NCI-H146 treated with DMSO at 0.1 percent for 48 hours (cell line): Measurements from ENCODE around the gene SYNE2.
"Not testable (repeated sequence)": the region's sequence is repeated elsewhere in the genome, so short reads cannot be mapped to it uniquely, and the experiment has no call there.

Experiments
- DNase-seq: peaks from one replicate; lab custom pipeline; 2025; ENCODE audit not compliant: unreplicated experiment; lab: John Stamatoyannopoulos, UW

The SYNE2 gene

DNA sequence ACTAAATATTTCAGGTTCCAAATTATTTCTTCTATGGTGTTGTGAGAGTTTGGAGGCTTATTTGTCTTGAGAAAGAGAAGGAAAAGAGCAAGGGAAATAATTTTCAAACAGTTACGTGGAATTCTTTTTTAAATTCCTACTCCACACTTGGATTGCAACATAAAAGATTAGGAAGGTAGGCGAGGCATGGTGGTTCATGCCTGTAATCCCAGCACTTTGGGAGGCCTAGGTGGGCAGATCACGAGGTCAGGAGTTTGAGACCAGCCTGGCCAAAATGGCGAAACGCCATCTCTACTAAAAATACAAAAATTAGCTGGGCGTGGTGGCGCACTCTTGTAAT lies 265.6 kb downstream of the SYNE2 start:
- not testable (repeated sequence) for DNase-seq

DNA sequence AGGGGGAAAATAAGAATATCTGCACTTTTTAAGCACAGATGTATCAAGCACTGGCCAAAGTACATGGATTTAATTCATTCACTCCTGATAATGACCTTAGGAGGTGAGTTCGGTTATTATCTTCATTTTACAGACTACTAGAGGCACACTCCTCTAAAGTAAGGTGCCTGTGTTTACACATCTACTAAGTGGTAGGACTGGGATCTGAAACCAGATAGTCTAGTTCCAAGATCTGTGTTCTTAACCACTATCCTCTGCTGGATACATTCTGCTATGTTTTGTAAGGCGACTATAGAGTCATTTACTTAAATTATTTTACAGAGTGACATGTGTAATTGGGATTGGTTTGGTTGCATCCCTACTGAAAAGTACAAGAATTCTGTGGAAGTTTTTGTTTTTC lies 266.1 kb downstream of the SYNE2 start:
- DNase-seq: no peak

DNA sequence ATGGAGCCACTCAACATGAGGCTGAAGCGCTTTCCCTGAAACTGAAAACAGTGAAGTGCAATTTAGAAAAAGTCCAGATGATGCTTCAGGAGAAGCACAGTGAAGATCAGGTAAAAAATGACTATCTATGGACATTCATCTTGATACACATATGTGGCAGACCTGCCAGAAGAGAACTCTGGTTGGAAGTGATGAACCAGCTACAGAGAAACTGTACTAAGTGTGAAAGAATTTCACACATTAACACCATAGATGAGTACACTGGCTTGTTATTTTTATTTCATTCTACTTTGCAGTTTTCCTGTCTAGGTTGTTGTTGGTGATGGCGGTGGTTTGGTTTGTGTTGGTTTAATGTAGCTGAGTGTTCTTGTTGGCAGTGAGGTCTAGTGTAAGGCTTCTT lies 266.7 kb downstream of the SYNE2 start:
- DNase-seq: no peak

DNA sequence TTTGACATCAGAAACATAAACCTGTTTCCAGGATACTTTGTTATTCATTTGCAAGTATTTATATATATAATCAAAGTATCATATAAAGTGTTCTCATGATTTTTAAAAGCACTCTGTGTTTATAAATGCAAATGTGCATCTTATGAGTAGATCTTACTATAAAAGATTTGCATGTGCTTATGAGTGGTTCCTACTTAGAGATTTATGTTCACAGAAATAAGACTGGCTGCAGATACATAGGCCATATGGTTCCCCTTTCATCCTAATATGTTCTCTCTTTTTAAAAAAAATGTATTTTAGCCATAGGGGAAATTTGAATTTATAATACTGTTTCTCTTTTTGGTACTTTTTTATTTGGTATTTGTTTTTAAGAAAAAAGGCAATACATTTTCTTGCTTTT lies 267.2 kb downstream of the SYNE2 start:
- no peak for DNase-seq

DNA sequence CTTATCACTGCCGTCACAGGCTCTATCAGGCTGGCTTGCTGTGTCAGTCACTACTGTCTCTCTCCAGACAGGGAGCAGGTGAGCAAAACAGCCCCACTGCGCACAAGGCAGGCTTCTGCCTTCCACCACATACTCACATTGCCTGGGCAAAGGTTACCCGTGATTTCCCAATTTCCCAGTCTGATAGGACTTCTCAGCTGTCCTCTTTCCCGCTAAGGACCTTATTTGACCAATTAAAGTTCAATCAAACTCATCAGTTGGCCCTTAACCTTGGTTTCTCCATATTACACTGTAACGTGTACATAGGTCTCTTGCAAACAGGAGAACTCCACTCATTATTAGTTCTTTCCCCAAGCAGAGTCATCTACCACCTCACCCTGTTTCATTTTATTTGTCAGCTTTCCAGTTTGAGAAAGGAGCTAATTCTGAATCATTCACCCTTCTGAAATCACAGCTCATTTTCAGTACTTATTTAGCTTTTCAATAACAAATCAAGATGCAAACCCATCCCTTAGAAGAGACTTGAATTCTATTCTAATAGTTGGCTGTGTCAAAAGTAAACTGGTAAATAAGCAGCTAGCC lies 270.5 kb downstream of the SYNE2 start:
- no peak for DNase-seq

DNA sequence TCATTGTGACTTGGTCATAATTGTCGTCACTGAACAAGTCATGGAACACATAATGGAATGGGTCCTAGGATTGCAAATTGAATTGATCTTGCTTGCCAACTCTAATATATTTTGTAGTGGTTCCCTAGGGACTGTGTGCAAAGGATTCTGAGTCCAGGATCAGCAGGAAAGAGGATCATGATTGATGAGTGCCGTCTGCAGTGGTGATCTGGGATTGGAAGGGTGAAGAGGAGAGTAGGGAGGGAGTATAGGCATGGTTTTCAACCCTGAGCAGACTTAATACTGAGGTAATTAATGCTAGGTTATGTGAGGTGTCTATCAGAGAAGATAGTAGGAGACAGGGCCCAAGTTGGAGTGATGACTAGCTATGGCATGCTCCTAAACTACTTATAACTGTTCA lies 272.5 kb downstream of the SYNE2 start:
- no peak for DNase-seq

DNA sequence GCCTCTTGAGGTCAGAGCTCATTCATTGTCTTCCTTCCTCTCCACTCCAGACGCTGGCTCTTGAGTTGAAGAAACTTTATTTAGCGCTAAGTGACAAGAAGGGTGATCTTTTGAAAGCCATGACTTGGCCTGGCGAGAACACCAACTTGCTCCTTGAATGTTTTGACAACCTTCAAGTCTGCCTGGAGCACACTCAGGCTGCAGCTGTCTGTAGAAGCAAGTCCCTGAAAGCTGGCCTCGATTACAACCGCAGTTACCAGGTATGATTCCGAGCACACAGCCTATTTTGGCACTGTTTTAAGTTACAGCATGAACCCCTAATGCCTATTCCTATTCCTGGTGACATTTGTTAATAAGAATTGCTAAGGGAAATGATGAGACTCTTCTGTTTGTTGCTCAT lies 273.7 kb downstream of the SYNE2 start:
- no peak for DNase-seq

DNA sequence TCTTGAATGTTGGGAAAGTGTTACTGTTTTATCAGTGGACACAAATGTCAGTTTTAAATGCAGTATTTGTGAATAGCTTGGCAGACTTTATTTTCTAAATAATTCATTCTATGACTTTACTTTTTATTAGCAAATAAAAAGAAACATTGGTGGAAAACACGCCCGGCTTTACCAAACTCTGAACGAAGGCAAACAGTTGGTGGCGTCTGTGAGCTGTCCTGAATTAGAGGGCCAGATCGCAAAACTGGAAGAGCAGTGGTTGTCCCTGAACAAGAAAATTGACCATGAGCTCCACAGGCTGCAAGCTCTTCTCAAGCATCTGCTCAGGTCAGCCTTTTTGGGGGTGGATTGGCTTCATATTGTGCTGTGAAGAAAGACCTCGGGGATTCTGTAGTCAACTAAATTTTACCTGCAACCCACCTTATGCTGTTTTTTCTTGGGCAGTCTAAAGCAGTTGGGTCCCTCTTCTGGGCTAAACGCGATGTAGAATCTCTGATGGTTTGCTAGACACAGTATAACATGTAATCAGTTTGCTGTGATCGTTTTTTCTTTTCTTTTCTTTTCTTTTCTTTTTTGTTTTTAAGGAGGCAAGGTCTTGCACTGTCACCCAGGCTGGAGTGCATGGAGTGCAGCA lies 285.0 kb downstream of the SYNE2 start:
- DNase-seq: no peak

DNA sequence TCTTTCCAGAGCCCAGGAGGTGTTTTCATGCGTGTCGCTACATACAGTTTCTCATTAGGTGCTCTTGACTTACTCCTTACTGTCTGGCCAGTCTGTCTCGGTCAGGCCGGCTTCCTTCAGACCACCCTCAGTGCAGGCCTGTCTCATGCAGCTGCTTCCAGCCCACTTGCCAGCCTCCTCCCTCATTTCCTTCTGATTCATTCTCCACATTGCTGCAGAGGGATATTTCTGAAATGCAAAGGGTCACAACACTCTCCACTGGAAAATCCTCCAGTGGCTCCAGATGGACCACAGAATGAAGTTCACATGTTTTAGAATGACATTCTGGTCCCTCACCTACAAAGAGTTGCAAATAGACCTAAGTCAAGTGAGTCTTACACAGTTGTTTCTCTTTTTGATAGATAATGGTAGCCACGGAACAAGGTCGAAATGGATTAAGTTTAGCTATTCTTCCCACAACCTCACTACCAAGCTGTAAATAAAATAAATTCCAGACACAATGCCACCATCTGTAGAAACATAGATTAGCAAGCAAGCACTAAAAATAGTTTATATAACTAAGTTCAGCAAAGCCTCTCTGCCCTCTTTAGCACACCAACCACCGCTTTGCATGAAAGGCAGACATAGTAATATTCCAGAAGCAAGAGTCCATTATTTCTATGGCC lies 294.5 kb downstream of the SYNE2 start:
- no peak for DNase-seq

DNA sequence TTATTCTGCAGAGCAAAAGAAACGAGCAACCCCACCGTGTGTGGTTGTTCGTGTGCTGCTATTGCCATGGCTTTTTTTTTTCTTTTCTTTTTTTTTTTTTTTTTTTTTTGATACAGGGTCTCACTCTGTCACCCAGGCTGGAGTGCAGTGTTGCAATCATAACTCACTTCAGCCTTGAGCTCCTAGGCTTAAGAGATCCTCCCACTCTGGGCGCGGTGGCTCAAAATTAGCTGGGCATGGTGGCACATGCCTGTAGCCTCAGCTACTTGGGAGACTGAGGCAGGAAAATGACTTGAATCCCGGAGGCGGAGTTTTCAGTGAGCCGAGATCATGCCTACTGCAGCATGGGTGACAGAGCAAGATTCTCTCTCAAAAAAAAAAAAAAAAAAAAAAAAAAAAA lies 297.1 kb downstream of the SYNE2 start:
- DNase-seq: no peak

DNA sequence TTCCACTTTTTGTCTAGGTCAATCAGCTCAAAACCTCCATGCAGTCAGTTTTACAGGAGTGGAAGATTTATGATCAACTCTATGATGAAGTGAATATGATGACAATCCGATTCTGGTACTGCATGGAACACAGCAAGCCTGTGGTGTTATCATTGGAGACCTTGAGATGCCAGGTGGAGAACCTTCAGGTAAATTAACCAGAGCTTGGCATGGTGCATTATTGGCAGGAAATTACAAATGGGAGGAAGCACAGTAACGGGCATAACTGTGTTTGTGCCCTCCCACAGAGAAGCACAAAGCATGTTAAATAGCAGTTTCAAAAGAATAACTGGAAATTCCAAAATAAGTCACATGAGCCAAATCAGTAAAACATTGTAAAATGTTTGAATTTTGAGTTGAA lies 305.8 kb downstream of the SYNE2 start:
- peak; percentile 0 for DNase-seq

DNA sequence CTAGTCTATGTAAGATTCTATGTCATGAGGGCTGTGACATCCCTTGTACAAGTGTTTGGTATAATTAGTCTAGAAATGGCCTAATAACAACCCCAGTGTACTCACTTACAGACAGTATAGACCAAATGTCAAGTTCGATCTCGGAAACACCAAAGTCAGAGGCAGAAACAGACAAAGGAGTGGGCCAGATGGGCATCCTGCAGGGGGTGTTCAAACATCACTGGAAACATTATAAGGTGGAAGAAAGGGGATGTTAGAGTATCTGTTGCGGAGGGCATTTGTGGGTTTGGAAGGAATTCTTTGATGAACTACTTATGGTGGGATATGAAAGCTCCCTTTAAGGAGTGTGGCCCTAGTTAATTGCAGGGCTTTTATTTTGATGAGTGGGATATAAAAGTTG lies 306.8 kb downstream of the SYNE2 start:
- no peak for DNase-seq

DNA sequence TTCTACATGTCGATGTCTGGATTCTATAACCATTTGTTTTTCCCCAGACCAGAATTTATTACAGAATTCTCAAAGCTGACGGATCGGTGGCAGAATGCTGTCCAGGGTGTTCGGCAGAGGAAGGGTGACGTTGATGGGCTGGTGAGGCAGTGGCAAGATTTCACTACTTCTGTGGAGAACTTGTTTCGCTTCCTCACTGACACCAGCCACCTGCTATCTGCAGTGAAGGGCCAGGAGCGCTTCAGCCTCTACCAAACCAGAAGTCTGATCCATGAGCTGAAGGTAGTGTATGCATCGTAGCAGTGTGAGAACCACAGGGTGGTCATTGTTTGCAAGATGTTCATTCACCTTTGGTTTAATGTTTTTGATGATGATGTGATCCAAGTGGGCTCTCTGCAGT lies 317.4 kb downstream of the SYNE2 start:
- DNase-seq: no peak

DNA sequence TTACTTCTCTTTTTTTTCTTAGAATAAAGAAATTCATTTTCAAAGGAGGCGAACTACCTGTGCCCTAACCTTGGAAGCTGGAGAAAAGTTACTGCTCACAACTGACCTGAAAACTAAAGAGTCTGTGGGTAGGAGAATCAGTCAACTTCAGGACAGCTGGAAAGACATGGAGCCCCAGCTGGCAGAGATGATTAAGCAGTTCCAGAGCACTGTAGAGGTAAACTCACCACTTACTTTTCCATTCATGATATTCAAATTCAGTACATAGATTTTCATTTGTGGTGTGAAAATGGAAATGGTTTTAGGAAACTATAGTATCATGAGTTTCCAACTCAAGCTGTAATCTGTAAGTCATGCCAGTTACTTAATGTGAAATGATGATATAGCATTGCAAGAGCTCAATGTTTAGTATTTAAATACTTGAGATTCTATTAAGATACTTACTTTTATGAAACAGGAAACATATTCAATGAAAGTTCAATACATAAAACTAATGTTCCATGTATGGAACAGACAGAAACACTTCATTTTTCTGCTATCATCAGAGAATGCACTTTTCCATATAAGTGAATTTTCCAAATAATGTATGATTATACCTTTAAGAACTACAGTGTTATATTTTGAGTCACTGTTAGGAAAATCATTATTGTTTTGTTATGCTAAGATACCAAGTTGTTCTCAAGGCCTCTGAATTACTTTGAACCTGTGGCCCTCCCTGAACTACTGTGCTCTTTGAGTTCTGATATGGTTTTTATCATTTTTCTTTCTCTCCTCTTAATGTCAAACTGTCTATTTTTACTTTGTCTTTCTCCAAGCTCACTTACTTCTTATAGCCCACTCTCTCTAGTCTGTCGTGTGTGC lies 322.3 kb downstream of the SYNE2 start:
- no peak for DNase-seq

DNA sequence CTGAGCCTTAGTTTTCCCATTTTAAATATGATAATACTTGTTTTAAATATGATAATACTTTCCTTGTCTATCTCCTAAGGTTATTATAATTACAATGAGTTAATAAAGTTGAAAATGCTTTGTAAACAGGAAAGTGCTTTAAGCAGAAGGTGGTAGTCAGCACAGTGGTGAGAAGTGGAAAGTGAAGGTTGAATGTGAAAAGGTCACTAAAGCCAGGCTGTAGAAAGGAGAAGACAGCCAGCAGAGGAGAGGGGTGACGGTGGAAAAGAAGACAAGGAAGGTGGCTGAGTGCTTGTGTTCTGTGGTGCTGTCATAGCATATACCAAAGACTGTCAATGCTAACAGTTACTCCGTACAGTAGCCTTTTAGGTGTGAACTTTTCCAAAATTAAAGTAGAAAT lies 323.5 kb downstream of the SYNE2 start:
- DNase-seq: no peak

DNA sequence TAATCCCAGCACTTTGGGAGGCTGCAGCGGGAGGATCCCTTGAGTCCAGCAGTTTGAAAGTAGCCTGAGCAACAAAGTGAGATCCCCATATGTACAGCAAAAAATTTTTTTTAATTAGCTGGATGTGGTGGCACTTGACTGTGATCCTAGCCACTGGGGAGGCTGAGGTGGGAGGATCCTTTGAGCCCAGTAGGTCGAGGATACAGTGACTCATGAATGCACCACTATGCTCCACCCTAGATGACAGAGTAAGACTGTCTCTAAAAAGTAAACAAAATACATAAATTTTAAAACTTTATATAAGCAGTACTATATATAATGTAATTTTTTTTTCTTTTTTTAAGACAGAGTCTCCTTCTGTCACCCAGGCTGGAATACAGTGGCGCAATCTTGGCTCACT lies 326.0 kb downstream of the SYNE2 start:
- DNase-seq: no peak

DNA sequence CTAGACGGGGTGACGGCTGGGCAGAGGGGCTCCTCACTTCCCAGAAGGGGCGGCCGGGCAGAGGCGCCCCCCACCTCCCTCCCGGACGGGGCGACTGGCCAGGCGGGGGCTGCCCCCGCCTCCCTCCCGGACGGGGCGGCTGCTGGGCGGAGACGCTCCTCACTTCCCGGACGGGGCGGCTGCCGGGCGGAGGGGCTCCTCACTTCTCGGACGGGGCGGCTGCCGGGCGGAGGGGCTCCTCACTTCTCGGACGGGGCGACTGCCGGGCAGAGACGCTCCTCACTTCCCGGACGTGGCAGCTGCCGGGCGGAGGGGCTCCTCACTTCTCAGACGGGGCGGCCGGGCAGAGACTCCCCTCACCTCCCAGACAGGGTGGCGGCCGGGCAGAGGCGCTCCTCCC lies 330.1 kb downstream of the SYNE2 start:
- not testable (repeated sequence) for DNase-seq

DNA sequence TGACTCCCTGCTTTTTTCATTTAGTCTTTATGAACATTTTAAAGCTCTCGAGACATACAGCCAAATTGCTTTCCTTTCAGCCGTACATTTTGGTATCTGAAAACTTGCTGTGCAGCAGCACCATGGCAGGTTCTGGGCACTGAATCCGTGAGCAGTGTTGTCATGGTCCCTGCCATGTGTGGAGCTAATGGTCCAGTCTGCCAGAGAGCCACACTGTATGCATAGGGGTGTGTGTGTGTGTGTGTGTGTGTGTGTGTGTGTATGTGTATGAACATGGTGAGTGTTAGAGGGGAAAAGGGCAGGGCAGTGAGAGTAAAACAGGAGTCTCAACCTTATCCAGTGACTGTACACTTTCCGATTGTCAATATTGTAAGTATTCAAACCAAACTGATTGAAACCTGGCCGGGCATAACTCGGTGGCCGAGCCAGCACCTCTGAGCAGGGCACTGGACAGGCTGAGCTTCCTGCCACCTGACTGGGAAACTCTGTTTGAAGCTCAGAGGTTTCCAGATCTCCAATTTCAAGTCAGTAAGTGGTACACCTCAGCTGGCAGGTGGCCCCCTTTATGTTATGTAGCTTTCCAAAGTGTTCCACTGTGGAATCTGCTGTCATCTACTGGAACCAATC lies 331.4 kb downstream of the SYNE2 start:
- no peak for DNase-seq

DNA sequence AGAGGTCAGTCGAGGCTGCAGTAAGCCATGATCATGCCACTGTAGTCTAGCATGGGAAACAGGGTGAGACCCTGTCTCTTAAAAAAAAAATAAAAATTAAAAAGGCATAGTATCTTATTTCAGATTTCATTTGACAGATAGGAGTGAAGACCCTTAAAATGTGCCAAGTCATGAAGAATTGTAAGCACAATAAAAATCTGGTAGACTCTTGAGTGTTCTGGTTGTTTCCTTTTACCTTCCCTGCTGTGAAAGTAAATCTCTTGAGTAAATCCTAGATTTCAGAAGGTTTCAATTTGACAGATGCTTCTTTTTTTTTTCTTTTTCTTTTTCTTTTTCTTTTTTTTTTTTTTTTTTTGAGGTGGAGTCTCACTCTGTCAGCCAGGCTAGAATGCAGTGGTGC lies 332.4 kb downstream of the SYNE2 start:
- no peak for DNase-seq

DNA sequence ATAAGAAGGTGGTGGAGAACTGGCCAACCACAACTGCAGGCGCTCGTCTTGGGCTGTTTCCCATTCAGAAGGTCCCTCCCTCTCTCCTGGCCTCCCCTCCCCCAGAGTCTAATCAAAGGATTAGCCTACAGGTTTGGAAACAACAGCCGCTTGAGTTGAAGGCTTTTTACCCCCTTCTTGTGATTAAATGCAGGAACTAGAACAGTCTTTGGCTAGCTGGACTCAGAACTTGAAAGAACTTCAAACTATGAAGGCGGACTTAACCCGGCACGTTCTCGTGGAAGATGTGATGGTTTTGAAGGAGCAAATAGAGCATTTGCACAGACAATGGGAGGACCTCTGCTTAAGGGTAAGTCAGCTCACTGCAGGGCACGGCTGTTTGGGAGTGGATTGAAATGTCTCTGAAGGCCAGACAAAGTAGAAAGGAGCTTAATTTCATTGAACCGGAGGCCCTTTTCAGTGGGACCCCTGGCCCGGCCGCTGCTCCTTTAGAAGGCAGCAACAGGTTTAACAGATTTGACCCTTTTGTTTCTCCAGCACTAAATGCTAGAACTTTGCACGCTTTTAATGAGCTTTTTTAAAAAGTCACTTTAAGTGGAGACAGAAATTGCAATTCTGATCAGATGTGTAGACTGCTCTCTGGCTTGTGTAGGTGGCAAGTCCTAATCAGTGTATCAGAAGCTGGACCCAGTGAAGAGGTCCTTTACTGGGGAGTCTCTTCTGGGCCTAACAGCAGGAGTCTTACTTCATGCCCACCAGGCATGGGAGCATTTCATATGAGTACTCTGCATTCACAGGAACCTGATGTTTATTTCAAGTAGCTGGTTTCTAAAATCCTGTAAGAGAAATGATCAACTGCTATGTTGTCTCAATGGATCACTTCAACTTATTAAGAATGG lies 333.7 kb downstream of the SYNE2 start:
- no peak for DNase-seq

DNA sequence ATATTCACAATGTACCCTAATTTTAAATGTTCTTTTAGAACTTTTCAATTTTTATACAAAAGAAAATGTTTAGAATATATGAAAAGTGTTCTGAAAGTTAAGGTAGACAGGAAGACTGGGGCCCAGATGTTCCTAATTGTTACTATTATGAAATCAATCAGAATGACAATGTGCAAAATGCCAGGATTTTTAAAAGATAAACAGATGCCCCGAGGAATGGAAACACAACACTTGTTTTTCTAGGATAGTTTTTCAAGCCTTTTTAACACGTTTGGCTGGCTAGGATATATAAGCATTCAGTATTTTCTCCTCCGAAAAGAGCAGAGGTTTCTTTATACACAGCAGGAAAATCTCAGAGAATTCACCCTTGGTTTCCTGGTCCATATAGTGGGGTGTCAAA lies 334.5 kb downstream of the SYNE2 start:
- DNase-seq: no peak
